ENCODE measurements around the gene BUD13. TPM values are rescaled to one million over a fixed set of nuclear protein-coding genes. Genes with fewer than 3 reads are reported as not detected.

BUD13 gene
- total RNA-seq, 4 donors from 2014 or later: 12.1 to 18.7 (median 16.2) TPM

DNA sequence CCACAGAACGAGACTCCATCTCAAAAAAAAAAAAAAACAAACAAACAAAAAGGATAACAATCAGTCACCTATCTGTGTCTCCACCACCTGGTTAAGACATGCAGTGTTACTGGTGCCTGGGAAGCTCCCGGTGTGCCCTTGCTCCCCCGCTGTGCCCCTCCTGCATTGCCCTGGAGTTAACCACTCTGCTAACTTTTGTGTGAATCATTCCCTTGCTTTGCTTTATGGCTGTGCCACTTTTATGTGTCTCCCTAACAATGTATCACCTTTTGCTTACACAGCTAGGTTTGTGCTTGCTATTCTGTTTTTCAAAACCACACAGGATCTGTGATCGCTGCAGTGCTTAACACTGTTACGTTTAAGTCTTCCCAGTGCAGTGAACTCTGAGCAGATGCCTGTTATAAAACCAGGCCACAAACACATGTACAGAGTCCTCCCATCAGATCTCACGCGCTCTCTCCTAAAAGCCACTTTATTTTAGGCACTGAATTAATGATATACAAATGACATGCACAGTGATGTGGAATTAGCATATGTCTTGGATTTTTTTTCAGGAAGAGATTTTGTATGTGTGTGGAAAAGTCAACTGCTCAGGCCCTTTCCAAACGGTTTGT is 69.9 kb downstream of the BUD13 start:
- TF ChIP-seq POLR2A (IDR thresholded peaks at IDR 0.05): no peak
- TF ChIP-seq CTCF (IDR thresholded peaks at IDR 0.05): no peak
- H3K9me3 ChIP-seq: no peaks in the 10 kb centered on the region
- no peak overlapping the region for H3K4me3 ChIP-seq
- H3K27me3 ChIP-seq: no peaks in the 10 kb centered on the region
- DNase-seq: no peak
- intact Hi-C loops (cut with DNase I; ENCODE audit: low total_unique reads): no loop called here
- H3K4me1 ChIP-seq: no peaks in the 10 kb centered on the region
- no peak overlapping the region for H3K27ac ChIP-seq
- H3K36me3 ChIP-seq: no peaks in the 10 kb centered on the region

GRCh38 chr11:116701876-116702275 is 70.9 kb downstream of the BUD13 start:
- Histone ChIP-seq H3K27ac (no peak overlapping the region), H3K36me3 (no peaks in the 10 kb centered on the region), H3K4me3 (no peak overlapping the region), H3K9me3 (no peaks in the 10 kb centered on the region), H3K4me1 (no peaks in the 10 kb centered on the region), H3K27me3 (no peaks in the 10 kb centered on the region)
- no peak for DNase-seq
- TF ChIP-seq CTCF (IDR thresholded peaks at IDR 0.05) (no peak), POLR2A (IDR thresholded peaks at IDR 0.05) (no peak)
- intact Hi-C loops (cut with DNase I; ENCODE audit: low total_unique reads): no loop called here

GRCh38 chr11:116701297-116701801 is 71.4 kb downstream of the BUD13 start:
- no peak for DNase-seq

DNA sequence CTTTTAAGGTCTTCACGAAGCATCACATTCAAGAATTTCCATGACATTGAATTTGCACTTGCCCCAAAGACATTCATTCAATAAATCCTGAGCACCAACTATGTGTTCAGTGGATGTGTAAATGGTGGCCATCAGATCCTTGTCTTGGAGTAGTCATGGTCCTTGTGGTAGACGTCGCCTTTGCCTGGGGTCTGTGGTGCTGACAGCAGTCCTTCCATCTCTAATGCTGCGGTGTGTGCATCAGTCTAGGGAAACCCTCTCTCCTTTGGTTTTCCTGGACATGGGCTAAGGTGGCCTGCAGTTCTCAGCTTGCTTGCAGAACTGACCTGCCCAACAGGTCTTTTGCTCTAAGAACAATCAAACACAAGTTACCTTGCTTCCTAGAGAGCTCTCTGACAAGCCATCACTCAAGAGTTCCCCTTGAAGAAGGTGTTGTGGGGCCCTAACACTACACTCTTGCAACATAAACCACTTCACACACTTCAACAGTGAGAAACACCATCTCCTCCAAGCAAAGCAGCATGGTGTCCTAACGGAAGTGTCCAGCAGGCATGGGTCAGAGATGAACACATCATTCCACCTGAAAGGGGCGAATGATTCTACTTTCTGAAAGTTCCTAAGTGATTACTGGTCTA is 72.1 kb downstream of the BUD13 start:
- Histone ChIP-seq H3K9me3 (no peaks in the 10 kb centered on the region), H3K4me1 (no peaks in the 10 kb centered on the region), H3K27me3 (no peaks in the 10 kb centered on the region), H3K27ac (no peak overlapping the region), H3K4me3 (no peak overlapping the region), H3K36me3 (no peaks in the 10 kb centered on the region)
- no peak for DNase-seq
- intact Hi-C loops (cut with DNase I; ENCODE audit: low total_unique reads): no loop called here
- TF ChIP-seq CTCF (IDR thresholded peaks at IDR 0.05) (no peak), POLR2A (IDR thresholded peaks at IDR 0.05) (no peak)

More at GRCh38 chr11:116701297-116701801, 71.4 kb downstream of the BUD13 start:
- Histone ChIP-seq H3K4me1 (no peaks in the 10 kb centered on the region), H3K9me3 (no peaks in the 10 kb centered on the region), H3K27ac (no peak overlapping the region), H3K27me3 (no peaks in the 10 kb centered on the region), H3K4me3 (no peak overlapping the region), H3K36me3 (no peaks in the 10 kb centered on the region)
- intact Hi-C loops (cut with DNase I; ENCODE audit: low total_unique reads): no loop called here
- no peak for TF ChIP-seq POLR2A (IDR thresholded peaks at IDR 0.05)
- TF ChIP-seq CTCF (IDR thresholded peaks at IDR 0.05): no peak

Other genes with a start within 250 kb of the BUD13 start
- gene ZPR1, start 15.0 kb upstream of the BUD13 start, total RNA-seq: 10 to 100 TPM in 3 of 4 donors, 1 to 10 TPM in 1; 4.1 to 43.1 (median 22.3) TPM
- not detected for gene APOA5, start 18.9 kb upstream of the BUD13 start, total RNA-seq
- not detected for gene APOA4, start 50.3 kb upstream of the BUD13 start, total RNA-seq
- gene APOC3, start 56.9 kb upstream of the BUD13 start, total RNA-seq: 1 to 10 TPM in 1 of 4 donors, not detected in 3; 1.2 TPM
- gene APOA1, start 64.6 kb upstream of the BUD13 start, total RNA-seq: 1 to 10 TPM in 2 of 4 donors, not detected in 2; 2.2 to 3.5 TPM

Measured in uterus (tissue), 4 donors.